ENCODE data around the gene SPOCK1.

SPOCK1 gene

DNA sequence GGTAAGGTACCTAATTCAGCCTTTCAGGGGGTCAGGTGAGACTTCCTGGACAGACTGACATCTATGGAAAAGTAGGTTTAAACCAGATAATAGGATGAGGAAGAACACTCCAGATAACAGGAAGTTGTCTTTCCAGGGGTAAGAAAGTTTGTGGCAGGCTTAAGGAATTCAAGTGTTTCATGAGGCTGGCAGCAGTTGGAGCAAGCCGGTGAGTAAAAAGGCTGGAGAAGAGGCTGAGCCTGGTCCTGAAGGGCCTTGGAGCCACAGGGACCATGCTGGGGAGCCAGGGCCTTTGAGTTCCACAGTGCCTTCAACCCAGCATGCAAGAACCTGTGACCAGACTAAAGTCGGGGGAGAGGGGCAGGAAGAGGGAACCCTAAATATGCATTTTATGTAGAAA, 353.4 kb downstream of the SPOCK1 start:
- TF ChIP-seq, protein P1, sequence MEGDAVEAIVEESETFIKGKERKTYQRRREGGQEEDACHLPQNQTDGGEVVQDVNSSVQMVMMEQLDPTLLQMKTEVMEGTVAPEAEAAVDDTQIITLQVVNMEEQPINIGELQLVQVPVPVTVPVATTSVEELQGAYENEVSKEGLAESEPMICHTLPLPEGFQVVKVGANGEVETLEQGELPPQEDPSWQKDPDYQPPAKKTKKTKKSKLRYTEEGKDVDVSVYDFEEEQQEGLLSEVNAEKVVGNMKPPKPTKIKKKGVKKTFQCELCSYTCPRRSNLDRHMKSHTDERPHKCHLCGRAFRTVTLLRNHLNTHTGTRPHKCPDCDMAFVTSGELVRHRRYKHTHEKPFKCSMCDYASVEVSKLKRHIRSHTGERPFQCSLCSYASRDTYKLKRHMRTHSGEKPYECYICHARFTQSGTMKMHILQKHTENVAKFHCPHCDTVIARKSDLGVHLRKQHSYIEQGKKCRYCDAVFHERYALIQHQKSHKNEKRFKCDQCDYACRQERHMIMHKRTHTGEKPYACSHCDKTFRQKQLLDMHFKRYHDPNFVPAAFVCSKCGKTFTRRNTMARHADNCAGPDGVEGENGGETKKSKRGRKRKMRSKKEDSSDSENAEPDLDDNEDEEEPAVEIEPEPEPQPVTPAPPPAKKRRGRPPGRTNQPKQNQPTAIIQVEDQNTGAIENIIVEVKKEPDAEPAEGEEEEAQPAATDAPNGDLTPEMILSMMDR (IDR thresholded peaks at IDR 0.05; ENCODE audit: control insufficient read depth, extremely low read depth, insufficient read depth), result no peak
- no peak overlapping the region for H3K4me3 ChIP-seq (ENCODE audit: low read depth, low read length)
- no peak for DNase-seq (ENCODE audit: low read depth)

- TF ChIP-seq, protein P1 (IDR thresholded peaks at IDR 0.05; ENCODE audit: control insufficient read depth, extremely low read depth, insufficient read depth), result no peak
- DNase-seq (ENCODE audit: low read depth), result no peak
- H3K4me3 ChIP-seq (ENCODE audit: low read depth, low read length), result no peak overlapping the region
Observed at GRCh38 chr5:137144656-137145055, 354.5 kb downstream of the SPOCK1 start.

GRCh38 chr5:137142764-137143605, 356.1 kb downstream of the SPOCK1 start:
- TF ChIP-seq, protein P1 (IDR thresholded peaks at IDR 0.05; ENCODE audit: control insufficient read depth, extremely low read depth, insufficient read depth), result no peak
- no peak for DNase-seq (ENCODE audit: low read depth)
- H3K4me3 ChIP-seq (ENCODE audit: low read depth, low read length), result no peak overlapping the region

DNA sequence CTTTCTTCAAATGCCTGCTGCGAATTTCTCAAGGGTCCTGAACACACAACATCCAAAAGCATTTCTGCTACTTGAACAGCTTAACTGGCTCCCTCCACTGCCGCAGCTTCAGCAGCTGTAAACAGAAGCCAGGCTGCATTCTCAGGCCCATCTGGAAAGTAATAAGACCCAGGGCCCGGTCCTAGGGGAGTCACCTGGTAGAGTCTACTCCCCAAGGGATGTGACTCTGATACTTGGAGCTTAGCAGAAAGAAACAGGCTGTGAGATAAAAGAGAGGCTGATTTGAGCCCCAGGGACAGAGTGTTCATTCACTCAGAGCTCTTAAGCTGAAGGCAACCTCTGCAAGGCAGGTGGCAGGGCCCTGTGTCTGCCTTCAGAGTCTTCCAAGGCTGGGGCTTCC, 356.8 kb downstream of the SPOCK1 start:
- no peak overlapping the region for H3K4me3 ChIP-seq (ENCODE audit: low read depth, low read length)
- DNase-seq (ENCODE audit: low read depth), result no peak
- TF ChIP-seq, protein P1 (IDR thresholded peaks at IDR 0.05; ENCODE audit: control insufficient read depth, extremely low read depth, insufficient read depth), result no peak

- H3K4me3 ChIP-seq (ENCODE audit: low read depth, low read length), result no peak overlapping the region
- TF ChIP-seq, protein P1 (IDR thresholded peaks at IDR 0.05; ENCODE audit: control insufficient read depth, extremely low read depth, insufficient read depth), result no peak
- DNase-seq (ENCODE audit: low read depth), result no peak
Observed at GRCh38 chr5:137141779-137142178, 357.3 kb downstream of the SPOCK1 start.

GRCh38 chr5:137136991-137137632, 362.0 kb downstream of the SPOCK1 start:
- TF ChIP-seq, protein P1 (IDR thresholded peaks at IDR 0.05; ENCODE audit: control insufficient read depth, extremely low read depth, insufficient read depth), result no peak
- H3K4me3 ChIP-seq (ENCODE audit: low read depth, low read length), result no peak overlapping the region
- no peak for DNase-seq (ENCODE audit: low read depth)
